GM12878 (cell line): ENCODE data around the gene MTFR1L.

ENCODE experiments used
- CEBPB ChIP-seq, 2 experiments: fragments of 150-350 bp in 1 of 2; IDR thresholded peaks; 2 replicates each; pipeline ENCODE4 v1.6.1; 2012 to 2014; ENCODE audit warnings: low read depth in 2 of 2, low read length in 2 of 2, borderline replicate concordance in 1 of 2, inconsistent platforms in 1 of 2
- MYC ChIP-seq: IDR thresholded peaks from 2 replicates; pipeline ENCODE4 v1.6.1; 2011; ENCODE audit warnings: mild to moderate bottlenecking, low read length, moderate library complexity, inconsistent platforms; ENCODE audit not compliant: insufficient read depth, insufficient replicate concordance, insufficient read length, severe bottlenecking
- TBL1XR1 ChIP-seq: IDR thresholded peaks from 2 replicates; pipeline ENCODE4 v1.6.1; 2012; ENCODE audit warnings: low read depth, low read length, improper control_type of control experiment
- TF ChIP-seq, protein P1 (sequence below), 3 experiments: IDR thresholded peaks in 2 of 3; conservative IDR thresholded peaks in 1 of 3; 2 replicates each; pipeline ENCODE4 v1.5.1; 2011; ENCODE audit warnings: low read depth in 3 of 3, low read length in 3 of 3, mild to moderate bottlenecking in 3 of 3, control low read depth in 2 of 3, moderate library complexity in 2 of 3, inconsistent platforms in 1 of 3, mixed read lengths in 1 of 3; ENCODE audit not compliant: control insufficient read depth in 2 of 3, insufficient read depth in 1 of 3; ENCODE audit errors: extremely low read depth in 1 of 3
- TF ChIP-seq, protein P2 (sequence below): IDR thresholded peaks from 2 replicates; pipeline ENCODE4 v1.6.1; 2012; ENCODE audit warnings: low read length, inconsistent platforms
- TF ChIP-seq, protein P3 (sequence below): fragments of 450-650 bp; IDR thresholded peaks from 2 replicates; pipeline ENCODE4 v1.6.1; 2017; ENCODE audit warnings: low read depth, mild to moderate bottlenecking, moderate library complexity

DNA sequence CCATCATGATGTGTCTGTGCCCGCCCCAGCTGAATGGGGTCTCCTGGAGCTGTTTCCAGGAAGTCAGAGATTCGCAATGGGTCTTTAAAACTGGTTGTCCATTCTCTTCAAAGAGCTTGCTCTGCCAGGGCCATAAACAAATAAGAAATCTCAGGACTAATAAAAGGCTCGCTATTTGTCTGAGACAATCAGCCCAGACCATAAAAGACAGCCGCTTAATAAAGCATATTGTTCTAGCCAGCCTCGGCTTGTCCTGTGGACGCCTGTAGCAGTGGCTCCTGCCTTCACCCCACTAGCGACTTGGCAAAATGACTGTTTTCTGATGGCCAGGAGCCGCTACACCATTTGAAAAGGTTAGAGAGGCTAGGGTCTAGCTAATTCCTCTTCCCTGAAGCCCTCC, 40.4 kb upstream of the MTFR1L start:
- TF ChIP-seq CEBPB (IDR thresholded peaks at IDR 0.05; ENCODE audit: borderline replicate concordance in 1 of 2, low read depth in 2 of 2, low read length in 2 of 2), result no peak
- TF ChIP-seq MYC, result no peak
- TF ChIP-seq, protein P1, sequence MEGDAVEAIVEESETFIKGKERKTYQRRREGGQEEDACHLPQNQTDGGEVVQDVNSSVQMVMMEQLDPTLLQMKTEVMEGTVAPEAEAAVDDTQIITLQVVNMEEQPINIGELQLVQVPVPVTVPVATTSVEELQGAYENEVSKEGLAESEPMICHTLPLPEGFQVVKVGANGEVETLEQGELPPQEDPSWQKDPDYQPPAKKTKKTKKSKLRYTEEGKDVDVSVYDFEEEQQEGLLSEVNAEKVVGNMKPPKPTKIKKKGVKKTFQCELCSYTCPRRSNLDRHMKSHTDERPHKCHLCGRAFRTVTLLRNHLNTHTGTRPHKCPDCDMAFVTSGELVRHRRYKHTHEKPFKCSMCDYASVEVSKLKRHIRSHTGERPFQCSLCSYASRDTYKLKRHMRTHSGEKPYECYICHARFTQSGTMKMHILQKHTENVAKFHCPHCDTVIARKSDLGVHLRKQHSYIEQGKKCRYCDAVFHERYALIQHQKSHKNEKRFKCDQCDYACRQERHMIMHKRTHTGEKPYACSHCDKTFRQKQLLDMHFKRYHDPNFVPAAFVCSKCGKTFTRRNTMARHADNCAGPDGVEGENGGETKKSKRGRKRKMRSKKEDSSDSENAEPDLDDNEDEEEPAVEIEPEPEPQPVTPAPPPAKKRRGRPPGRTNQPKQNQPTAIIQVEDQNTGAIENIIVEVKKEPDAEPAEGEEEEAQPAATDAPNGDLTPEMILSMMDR (IDR thresholded peaks at IDR 0.05 in 2 of 3, conservative IDR thresholded peaks at IDR 0.05 in 1 of 3; ENCODE audit: control insufficient read depth in 2 of 3, extremely low read depth in 1 of 3, insufficient read depth in 1 of 3, low read depth in 3 of 3, low read length in 3 of 3), result no peak
- TF ChIP-seq, protein P2, sequence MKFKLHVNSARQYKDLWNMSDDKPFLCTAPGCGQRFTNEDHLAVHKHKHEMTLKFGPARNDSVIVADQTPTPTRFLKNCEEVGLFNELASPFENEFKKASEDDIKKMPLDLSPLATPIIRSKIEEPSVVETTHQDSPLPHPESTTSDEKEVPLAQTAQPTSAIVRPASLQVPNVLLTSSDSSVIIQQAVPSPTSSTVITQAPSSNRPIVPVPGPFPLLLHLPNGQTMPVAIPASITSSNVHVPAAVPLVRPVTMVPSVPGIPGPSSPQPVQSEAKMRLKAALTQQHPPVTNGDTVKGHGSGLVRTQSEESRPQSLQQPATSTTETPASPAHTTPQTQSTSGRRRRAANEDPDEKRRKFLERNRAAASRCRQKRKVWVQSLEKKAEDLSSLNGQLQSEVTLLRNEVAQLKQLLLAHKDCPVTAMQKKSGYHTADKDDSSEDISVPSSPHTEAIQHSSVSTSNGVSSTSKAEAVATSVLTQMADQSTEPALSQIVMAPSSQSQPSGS, result no peak
- TF ChIP-seq, protein P3, sequence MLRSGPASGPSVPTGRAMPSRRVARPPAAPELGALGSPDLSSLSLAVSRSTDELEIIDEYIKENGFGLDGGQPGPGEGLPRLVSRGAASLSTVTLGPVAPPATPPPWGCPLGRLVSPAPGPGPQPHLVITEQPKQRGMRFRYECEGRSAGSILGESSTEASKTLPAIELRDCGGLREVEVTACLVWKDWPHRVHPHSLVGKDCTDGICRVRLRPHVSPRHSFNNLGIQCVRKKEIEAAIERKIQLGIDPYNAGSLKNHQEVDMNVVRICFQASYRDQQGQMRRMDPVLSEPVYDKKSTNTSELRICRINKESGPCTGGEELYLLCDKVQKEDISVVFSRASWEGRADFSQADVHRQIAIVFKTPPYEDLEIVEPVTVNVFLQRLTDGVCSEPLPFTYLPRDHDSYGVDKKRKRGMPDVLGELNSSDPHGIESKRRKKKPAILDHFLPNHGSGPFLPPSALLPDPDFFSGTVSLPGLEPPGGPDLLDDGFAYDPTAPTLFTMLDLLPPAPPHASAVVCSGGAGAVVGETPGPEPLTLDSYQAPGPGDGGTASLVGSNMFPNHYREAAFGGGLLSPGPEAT, result no peak
- no peak for TF ChIP-seq TBL1XR1
